ENCODE data around the gene LETMD1.
"Not testable (repeated sequence)": the region's sequence is repeated elsewhere in the genome, so short reads cannot be mapped to it uniquely, and the experiment has no call there.

Gene LETMD1

DNA sequence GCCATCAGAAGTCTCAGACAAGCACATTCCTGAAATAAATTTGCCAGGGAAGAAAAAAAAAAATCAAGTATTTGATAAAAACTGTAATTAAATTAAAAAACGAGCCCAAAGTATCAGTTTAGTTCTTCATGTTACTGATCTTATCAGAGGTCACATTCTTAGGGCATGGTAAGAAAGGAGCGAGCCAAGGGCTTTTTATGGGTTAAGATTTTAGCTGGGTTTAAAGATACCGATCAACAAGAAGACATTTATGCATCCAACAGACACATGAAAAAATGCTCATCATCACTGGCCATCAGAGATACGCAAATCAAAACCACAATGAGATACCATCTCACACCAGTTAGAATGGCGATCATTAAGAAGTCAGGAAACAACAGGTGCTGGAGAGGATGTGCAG is 30.2 kb downstream of the LETMD1 start:
- DNase-seq, result not testable (repeated sequence)

GRCh38 chr12:51078866-51079265 is 30.7 kb downstream of the LETMD1 start:
- DNase-seq, result not testable (repeated sequence)

DNA sequence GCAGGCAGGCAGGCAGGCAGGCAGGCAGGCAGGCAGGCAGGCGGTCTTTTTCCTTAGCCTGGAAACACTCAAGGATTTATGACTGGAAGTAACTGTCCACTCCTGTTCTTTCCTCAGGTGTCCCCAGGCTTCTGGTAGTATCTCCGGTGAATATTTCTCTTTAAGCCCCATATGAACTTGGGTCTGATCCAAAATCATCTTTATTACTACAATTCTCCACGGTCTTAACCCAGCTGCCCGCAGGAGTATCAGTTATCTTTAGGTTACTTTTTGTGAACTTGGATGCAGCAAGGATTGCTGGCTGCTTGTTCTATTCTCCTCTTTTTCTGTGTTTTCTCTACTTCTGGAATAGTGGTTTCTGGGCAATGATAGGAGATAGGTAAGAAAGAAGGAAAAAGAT is 32.0 kb downstream of the LETMD1 start:
- DNase-seq, result no peak

GRCh38 chr12:51081421-51081820 is 33.3 kb downstream of the LETMD1 start:
- no peak for DNase-seq

- DNase-seq, result no peak
Observed at GRCh38 chr12:51082561-51083125, 34.5 kb downstream of the LETMD1 start.

- DNase-seq, result peak; percentile 94
Observed at GRCh38 chr12:51083126-51083833, 35.2 kb downstream of the LETMD1 start, which contains the start of gene CSRNP2. Gene CSRNP2, minus strand, starts transcription at chr12:51083596. Its CDS starts 7,035 bp downstream, at chr12:51076561.

DNA sequence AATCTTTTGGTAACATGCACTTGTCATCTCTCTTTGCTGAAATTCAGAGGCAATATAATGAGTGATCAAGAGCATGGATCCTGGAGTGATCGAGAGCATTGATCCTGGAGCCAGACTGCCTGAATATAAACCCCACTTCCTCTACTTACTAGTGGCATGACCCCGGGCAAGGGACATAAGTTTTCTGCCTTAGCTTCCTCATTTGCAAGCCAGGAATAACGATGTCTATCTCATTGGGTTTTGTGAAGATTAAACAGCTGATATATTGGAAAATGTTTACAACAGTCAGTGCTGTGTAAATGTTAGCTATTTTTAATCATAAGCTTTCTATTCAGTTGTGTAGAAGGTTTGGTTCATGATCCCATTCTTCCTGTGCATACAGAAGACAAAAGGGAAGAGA is 37.6 kb downstream of the LETMD1 start:
- DNase-seq, result no peak

DNA sequence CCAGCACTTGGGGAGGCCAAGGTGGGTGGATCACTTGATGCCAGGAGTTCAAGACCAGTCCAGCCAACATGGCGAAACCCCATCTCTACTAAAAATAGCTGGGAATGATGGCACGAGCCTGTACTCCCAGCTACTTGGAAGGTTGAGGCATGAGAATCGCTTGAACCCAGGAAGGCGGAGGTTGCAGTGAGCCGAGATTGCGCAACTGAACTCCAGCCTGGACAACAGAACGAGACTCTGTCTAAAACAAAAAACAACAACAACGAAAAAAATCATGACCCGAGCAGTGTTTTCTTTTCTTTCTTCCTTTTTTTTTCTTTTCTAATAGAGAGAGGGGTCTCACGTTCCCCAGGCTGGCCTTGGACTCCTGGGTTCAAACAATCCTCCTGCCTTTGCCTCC is 38.8 kb downstream of the LETMD1 start:
- DNase-seq, result no peak

- peak; percentile 22 for DNase-seq
Observed at GRCh38 chr12:51087818-51088217, 39.7 kb downstream of the LETMD1 start.

DNA sequence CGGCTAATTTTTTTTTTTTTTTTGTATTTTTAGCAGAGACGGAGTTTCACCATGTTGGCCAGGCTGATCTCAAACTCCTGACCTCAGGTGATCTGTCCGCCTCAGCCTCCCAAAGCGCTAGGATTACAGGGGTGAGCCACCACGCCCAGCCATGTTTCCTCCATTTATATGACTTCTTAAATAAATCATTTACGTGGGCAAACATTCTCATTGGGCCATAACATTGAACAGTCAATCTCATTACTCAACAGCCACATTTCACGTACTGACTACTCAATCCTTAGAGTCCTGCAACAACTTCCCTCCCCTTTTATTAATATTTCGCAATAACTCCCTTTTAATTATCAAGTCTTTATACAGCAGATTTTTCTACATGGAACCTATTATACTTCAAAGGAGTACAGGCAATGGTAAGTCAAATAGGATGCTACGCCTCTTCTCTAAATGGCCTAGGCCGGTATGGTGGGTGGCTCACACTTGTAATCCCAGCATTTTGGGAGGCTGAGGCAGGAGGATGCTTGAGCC is 42.6 kb downstream of the LETMD1 start:
- DNase-seq, result no peak

GRCh38 chr12:51098611-51099010 is 50.5 kb downstream of the LETMD1 start:
- DNase-seq, result no peak

DNA sequence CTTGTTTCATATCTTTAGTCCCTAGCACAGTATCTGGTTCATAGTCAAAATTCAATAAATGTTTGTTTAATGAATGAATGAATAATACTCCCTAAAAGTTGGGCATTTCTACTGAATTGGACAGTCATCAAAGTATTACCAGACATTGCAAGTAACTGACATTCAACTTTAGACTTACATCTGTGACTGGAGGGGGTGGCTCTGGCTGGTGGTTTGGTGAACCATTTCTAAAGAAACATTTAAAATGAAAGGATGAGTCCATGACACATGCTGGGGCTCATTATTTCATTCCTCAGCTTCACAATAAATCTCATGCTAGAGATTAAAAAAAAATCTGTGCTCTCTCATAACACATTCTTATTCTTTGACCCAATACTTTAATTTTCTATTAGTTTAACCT is 55.9 kb downstream of the LETMD1 start:
- no peak for DNase-seq

DNA sequence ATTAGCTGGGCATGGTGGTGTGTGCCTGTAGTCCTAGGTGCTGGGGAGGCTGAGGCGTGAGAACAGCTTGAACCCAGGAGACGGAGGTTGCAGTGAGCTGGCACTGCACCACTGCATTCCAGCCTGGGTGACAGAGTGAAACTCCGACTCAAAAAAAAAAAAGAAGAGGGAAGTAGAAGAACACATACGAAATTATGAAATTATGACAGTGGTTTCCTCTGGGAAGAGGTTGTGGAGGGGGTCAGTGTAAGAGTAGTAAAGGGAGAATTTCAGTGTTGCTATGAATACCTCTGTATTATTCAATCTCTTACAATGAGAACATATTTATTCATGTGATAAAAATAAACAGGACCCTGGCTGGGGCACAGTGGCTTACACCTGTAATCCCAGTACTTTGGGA is 60.0 kb downstream of the LETMD1 start:
- DNase-seq, result no peak
